ENCODE measurements around the gene SUGCT.

The SUGCT gene

GRCh38 chr7:40311307-40311706, 176.5 kb downstream of the SUGCT start:
- DNase-seq (ENCODE audit: low read depth) = no peak
- no peak overlapping the region for H3K4me3 ChIP-seq (ENCODE audit: low read depth, low read length)
- in situ Hi-C loops (cut with HindIII; ENCODE audit: low sequenced_read_pairs) = no loop called here
- no peak for TF ChIP-seq CTCF (IDR thresholded peaks at IDR 0.05; ENCODE audit: low read depth, low read length, missing control alignments)

GRCh38 chr7:40315277-40315676, 180.5 kb downstream of the SUGCT start:
- no peak overlapping the region for H3K4me3 ChIP-seq (ENCODE audit: low read depth, low read length)
- no peak for DNase-seq (ENCODE audit: low read depth)
- no peak for TF ChIP-seq CTCF (IDR thresholded peaks at IDR 0.05; ENCODE audit: low read depth, low read length, missing control alignments)
- in situ Hi-C loops (cut with HindIII; ENCODE audit: low sequenced_read_pairs) = no loop called here

- DNase-seq (ENCODE audit: low read depth) = no peak
- no peak for TF ChIP-seq CTCF (IDR thresholded peaks at IDR 0.05; ENCODE audit: low read depth, low read length, missing control alignments)
- in situ Hi-C loops (cut with HindIII; ENCODE audit: low sequenced_read_pairs) = no loop called here
- H3K4me3 ChIP-seq (ENCODE audit: low read depth, low read length) = no peak overlapping the region
These were observed 181.4 kb downstream of the SUGCT start for GRCh38 chr7:40316176-40316575.

- TF ChIP-seq CTCF (IDR thresholded peaks at IDR 0.05; ENCODE audit: low read depth, low read length, missing control alignments) = no peak
- in situ Hi-C loops (cut with HindIII; ENCODE audit: low sequenced_read_pairs) = no loop called here
These were observed 190.1 kb downstream of the SUGCT start for GRCh38 chr7:40324914-40325313.

GRCh38 chr7:40327113-40327512, 192.3 kb downstream of the SUGCT start:
- no peak for TF ChIP-seq CTCF (IDR thresholded peaks at IDR 0.05; ENCODE audit: low read depth, low read length, missing control alignments)
- no peak overlapping the region for H3K4me3 ChIP-seq (ENCODE audit: low read depth, low read length)
- no peak for DNase-seq (ENCODE audit: low read depth)
- in situ Hi-C loops (cut with HindIII; ENCODE audit: low sequenced_read_pairs) = no loop called here

More at GRCh38 chr7:40324914-40325313, 190.1 kb downstream of the SUGCT start:
- H3K4me3 ChIP-seq (ENCODE audit: low read depth, low read length) = no peak overlapping the region
- no peak for DNase-seq (ENCODE audit: low read depth)

GRCh38 chr7:40327873-40328272, 193.1 kb downstream of the SUGCT start:
- in situ Hi-C loops (cut with HindIII; ENCODE audit: low sequenced_read_pairs) = no loop called here

More at GRCh38 chr7:40327873-40328272, 193.1 kb downstream of the SUGCT start:
- DNase-seq (ENCODE audit: low read depth) = no peak
- no peak for TF ChIP-seq CTCF (IDR thresholded peaks at IDR 0.05; ENCODE audit: low read depth, low read length, missing control alignments)
- no peak overlapping the region for H3K4me3 ChIP-seq (ENCODE audit: low read depth, low read length)

Data from astrocyte of the cerebellum (primary cell).